ENCODE data around the gene TLE2. TPM values are rescaled to one million over a fixed set of nuclear protein-coding genes. Genes with fewer than 3 reads are reported as not detected.

Gene TLE2
- total RNA-seq, 1 experiment from 2014 or later = 35.6 TPM

DNA sequence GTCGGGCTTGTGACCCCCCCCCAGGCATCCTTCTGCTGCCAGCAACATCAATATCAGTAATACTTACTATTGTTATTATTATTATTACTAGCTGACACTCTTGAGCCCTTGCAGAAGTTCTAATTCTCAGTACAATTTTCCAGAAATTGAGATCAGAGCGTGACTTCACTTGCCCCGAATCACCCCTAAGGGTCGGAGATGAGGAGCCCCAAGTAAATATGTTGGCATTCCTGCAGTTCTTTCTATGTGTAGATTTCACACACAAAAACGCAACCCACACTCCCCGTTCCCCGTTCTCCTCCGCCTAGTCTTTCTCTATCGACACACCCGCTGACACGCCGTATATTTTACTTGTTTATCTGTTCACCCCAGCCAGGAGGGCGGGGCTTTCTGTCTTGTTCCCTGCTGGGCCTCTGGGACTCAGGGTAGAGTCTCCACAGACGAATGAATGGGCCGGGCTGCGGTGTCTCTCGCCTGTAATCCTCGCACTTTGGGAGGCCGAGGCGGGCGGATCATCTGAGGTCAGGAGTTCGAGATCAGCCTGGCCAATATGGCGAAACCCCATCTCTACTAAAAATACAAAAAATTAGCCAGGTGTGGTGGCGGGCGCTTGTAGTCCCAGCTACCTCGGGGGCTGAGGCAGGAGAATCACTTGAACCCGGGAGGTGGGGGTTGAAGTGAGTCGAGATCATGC is 18.6 kb upstream of the TLE2 start:
- Histone ChIP-seq H3K9me3 (ENCODE audit: control insufficient read depth in 1 of 2, insufficient read depth in 1 of 2, low read depth in 1 of 2, low read length in 2 of 2) (no peaks in the 10 kb centered on the region), H4K20me1 (ENCODE audit: insufficient read depth) (no peaks in the 10 kb centered on the region), H3K79me2 (ENCODE audit: insufficient read depth, low read length) (no peaks in the 10 kb centered on the region), H3K4me2 (ENCODE audit: low read length) (peak overlapping the region; percentile 78), H3K27ac (ENCODE audit: low read depth, low read length) (peak overlapping the region; percentile 35), H2AFZ (ENCODE audit: low read depth, low read length, poor library complexity, severe bottlenecking) (peak overlapping the region; percentile 83), H3K9me2 (ENCODE audit: insufficient read depth) (no peaks in the 10 kb centered on the region), H3K9ac (ENCODE audit: low read length) (peak overlapping the region; percentile 24; the same call in 1 of the 2 replicates), H3K4me1 (ENCODE audit: control insufficient read depth in 1 of 2, insufficient read depth in 2 of 2, low read length in 2 of 2) (peaks cover 9 to 25% of the 10 kb centered on the region in 2 experiments), H3K27me3 (ENCODE audit: insufficient read depth, low read length) (no peaks in the 10 kb centered on the region), H3K36me3 (ENCODE audit: control insufficient read depth in 1 of 2, insufficient read depth in 2 of 2, low read length in 2 of 2) (no peaks in the 10 kb centered on the region), H3K4me3 (replicated peaks in 1 of 2; ENCODE audit: low read depth in 1 of 2, low read length in 2 of 2) (peak overlapping the region; percentile 37 to 52)
- CTCF ChIA-PET = no interaction called here
- DNase-seq (ENCODE audit: low read depth, low spot score) (peak; percentile 63), ATAC-seq (peak; percentile 91)
- intact Hi-C loops (cut with micrococcal nuclease) = no loop called here
- POLR2A ChIA-PET = no interaction called here
- RAD21 ChIA-PET (ENCODE audit: low non-redundant PET in 1 of 2, low total read pairs in 2 of 2, uncharacterized antibody in 2 of 2, unreplicated experiment in 2 of 2) = no interaction called here
- TF ChIP-seq POLR2A (IDR thresholded peaks at IDR 0.05; ENCODE audit: borderline replicate concordance, extremely low read depth, insufficient read depth, insufficient read length) (peak; percentile 23), EZH2 (IDR thresholded peaks at IDR 0.05) (no peak), POLR2AphosphoS5 (IDR thresholded peaks at IDR 0.05; ENCODE audit: low read depth, low read length) (0 out of 2 replicates have a peak, but pooled peaks have one; percentile 17), SIN3A (IDR thresholded peaks at IDR 0.05; ENCODE audit: low read depth) (no peak), SP1 (IDR thresholded peaks at IDR 0.05; ENCODE audit: low read depth) (no peak)
- TF ChIP-seq, protein P1, sequence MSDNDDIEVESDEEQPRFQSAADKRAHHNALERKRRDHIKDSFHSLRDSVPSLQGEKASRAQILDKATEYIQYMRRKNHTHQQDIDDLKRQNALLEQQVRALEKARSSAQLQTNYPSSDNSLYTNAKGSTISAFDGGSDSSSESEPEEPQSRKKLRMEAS (IDR thresholded peaks at IDR 0.05) = no peak
- no TSS peak for BruUV-seq (replicated peaks)

DNA sequence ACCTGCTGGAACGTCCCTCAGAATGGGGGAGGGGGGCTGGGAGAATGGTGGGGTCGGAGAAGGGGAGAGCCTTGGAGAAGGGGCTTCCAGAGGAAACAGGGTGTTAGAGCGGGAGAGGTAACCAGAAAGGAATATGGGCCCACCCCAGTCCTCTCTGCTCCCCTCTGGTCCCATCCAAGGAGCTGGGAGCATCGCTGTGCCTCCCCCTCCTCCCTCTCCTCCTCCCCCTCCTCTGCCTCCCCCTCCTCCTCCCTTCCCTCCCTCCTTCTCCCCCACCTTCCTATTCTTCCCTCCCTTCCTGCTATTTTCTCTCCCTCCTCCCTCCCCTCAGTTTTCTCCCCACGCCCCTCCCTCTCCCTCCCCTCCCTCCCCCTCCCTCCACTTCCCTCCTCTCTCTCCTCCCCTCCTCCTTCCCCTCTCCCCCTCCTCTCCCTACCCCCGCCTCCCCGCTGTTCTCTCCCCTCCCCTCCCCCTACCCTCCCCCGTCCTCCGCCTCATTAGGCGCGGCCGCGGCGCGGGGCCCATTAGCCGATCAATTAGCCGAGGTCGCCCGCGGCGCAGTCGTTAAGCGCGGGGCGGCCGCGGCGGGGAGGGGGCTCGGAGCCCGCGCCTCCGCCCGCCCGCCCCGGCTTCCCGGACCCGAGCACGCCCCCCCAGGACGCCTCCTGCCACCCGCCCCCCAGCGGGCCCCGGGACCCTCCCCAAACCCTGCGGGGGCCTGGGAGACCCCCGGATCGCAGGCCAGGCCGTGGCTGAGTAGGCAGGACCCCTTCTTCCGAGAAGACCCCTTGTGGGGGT is 17.8 kb upstream of the TLE2 start:
- H3K27ac ChIP-seq (ENCODE audit: low read depth, low read length) = no peak overlapping the region
- CTCF ChIA-PET = no interaction called here
- TF ChIP-seq, protein P2, sequence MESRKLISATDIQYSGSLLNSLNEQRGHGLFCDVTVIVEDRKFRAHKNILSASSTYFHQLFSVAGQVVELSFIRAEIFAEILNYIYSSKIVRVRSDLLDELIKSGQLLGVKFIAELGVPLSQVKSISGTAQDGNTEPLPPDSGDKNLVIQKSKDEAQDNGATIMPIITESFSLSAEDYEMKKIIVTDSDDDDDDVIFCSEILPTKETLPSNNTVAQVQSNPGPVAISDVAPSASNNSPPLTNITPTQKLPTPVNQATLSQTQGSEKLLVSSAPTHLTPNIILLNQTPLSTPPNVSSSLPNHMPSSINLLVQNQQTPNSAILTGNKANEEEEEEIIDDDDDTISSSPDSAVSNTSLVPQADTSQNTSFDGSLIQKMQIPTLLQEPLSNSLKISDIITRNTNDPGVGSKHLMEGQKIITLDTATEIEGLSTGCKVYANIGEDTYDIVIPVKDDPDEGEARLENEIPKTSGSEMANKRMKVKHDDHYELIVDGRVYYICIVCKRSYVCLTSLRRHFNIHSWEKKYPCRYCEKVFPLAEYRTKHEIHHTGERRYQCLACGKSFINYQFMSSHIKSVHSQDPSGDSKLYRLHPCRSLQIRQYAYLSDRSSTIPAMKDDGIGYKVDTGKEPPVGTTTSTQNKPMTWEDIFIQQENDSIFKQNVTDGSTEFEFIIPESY (IDR thresholded peaks at IDR 0.05; ENCODE audit: extremely low read depth, insufficient replicate concordance, low read length) = no peak
- TF ChIP-seq YY1 (IDR thresholded peaks at IDR 0.05; ENCODE audit: extremely low read depth, insufficient replicate concordance, low read depth, low read length) (no peak), SP1 (IDR thresholded peaks at IDR 0.05; ENCODE audit: low read depth) (no peak), EZH2 (IDR thresholded peaks at IDR 0.05) (no peak), SRF (IDR thresholded peaks at IDR 0.05; ENCODE audit: low read depth) (no peak), CBX3 (IDR thresholded peaks at IDR 0.05; ENCODE audit: low read depth) (no peak)
- TF ChIP-seq, protein P3, sequence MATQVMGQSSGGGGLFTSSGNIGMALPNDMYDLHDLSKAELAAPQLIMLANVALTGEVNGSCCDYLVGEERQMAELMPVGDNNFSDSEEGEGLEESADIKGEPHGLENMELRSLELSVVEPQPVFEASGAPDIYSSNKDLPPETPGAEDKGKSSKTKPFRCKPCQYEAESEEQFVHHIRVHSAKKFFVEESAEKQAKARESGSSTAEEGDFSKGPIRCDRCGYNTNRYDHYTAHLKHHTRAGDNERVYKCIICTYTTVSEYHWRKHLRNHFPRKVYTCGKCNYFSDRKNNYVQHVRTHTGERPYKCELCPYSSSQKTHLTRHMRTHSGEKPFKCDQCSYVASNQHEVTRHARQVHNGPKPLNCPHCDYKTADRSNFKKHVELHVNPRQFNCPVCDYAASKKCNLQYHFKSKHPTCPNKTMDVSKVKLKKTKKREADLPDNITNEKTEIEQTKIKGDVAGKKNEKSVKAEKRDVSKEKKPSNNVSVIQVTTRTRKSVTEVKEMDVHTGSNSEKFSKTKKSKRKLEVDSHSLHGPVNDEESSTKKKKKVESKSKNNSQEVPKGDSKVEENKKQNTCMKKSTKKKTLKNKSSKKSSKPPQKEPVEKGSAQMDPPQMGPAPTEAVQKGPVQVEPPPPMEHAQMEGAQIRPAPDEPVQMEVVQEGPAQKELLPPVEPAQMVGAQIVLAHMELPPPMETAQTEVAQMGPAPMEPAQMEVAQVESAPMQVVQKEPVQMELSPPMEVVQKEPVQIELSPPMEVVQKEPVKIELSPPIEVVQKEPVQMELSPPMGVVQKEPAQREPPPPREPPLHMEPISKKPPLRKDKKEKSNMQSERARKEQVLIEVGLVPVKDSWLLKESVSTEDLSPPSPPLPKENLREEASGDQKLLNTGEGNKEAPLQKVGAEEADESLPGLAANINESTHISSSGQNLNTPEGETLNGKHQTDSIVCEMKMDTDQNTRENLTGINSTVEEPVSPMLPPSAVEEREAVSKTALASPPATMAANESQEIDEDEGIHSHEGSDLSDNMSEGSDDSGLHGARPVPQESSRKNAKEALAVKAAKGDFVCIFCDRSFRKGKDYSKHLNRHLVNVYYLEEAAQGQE (IDR thresholded peaks at IDR 0.05; ENCODE audit: low read depth) = no peak
- TF ChIP-seq, protein P1 (IDR thresholded peaks at IDR 0.05) = no peak

More for the DNA sequence above, 17.8 kb upstream of the TLE2 start:
- no peak for DNase-seq (ENCODE audit: low read depth, low spot score)
- H3K27me3 ChIP-seq (ENCODE audit: insufficient read depth, low read length) = no peaks in the 10 kb centered on the region
- peaks cover 9 to 25% of the 10 kb centered on the region in 2 experiments for H3K4me1 ChIP-seq (ENCODE audit: control insufficient read depth in 1 of 2, insufficient read depth in 2 of 2, low read length in 2 of 2)
- no peaks in the 10 kb centered on the region for H3K9me3 ChIP-seq (ENCODE audit: control insufficient read depth in 1 of 2, insufficient read depth in 1 of 2, low read depth in 1 of 2, low read length in 2 of 2)
- no peaks in the 10 kb centered on the region for H3K79me2 ChIP-seq (ENCODE audit: insufficient read depth, low read length)
- intact Hi-C loops (cut with micrococcal nuclease) = no loop called here
- no peaks in the 10 kb centered on the region for H4K20me1 ChIP-seq (ENCODE audit: insufficient read depth)
- no peak overlapping the region for H3K9ac ChIP-seq (ENCODE audit: low read length)
- ChIA-PET RAD21 (ENCODE audit: low non-redundant PET in 1 of 2, low total read pairs in 2 of 2, uncharacterized antibody in 2 of 2, unreplicated experiment in 2 of 2) (interaction anchor here in 1 of 2 experiments (0.6 kb wide), 1 partner anchor 9 kb away, joined by 4 read pairs; no protein-coding TSS in a partner anchor), POLR2A (no interaction called here)
- H3K9me2 ChIP-seq (ENCODE audit: insufficient read depth) = no peaks in the 10 kb centered on the region
- no peaks in the 10 kb centered on the region for H3K36me3 ChIP-seq (ENCODE audit: control insufficient read depth in 1 of 2, insufficient read depth in 2 of 2, low read length in 2 of 2)
- BruUV-seq (replicated peaks) = no TSS peak
- no peak for ATAC-seq
- peak overlapping the region; percentile 78 for H3K4me2 ChIP-seq (ENCODE audit: low read length)
- H2AFZ ChIP-seq (ENCODE audit: low read depth, low read length, poor library complexity, severe bottlenecking) = no peak overlapping the region
- peak overlapping the region; percentile 37 to 52 for H3K4me3 ChIP-seq (replicated peaks in 1 of 2; ENCODE audit: low read depth in 1 of 2, low read length in 2 of 2)

Data from HCT116 (cell line).